Peyer's patch (tissue), 4 donors: ENCODE data around the gene CLASRP. TPM values are rescaled to one million over a fixed set of nuclear protein-coding genes. Genes with fewer than 3 reads are reported as not detected.

ENCODE experiments used
- DNase-seq, 3 donors: peaks; one replicate each; pipeline ENCODE4 v3.0.0-alpha.2; 2017 to 2019
- H3K27ac ChIP-seq, 4 donors: fragments of 200-600 bp; sonication (generic); one replicate each; pipeline ENCODE4 v1.5.1; 2016 to 2019
- H3K27me3 ChIP-seq, 2 donors: fragments of 200-600 bp; sonication (generic); one replicate each; pipeline ENCODE4 v1.5.1; 2019
- H3K36me3 ChIP-seq, 3 donors: fragments of 200-600 bp; sonication (generic); one replicate each; pipeline ENCODE4 v1.5.1; 2016 to 2019
- H3K4me1 ChIP-seq, 4 donors: fragments of 200-600 bp; sonication (generic); one replicate each; pipeline ENCODE4 v1.5.1; 2016 to 2019
- H3K4me3 ChIP-seq, 4 donors: fragments of 200-600 bp; sonication (generic); 1 replicate in 3 of 4; 2 replicates in 1 of 4; pipeline ENCODE4 v1.5.1; 2016 to 2019; ENCODE audit warnings: mild to moderate bottlenecking in 1 of 4
- H3K9me3 ChIP-seq, 4 donors: fragments of 200-600 bp; sonication (generic); one replicate each; pipeline ENCODE4 v1.5.1; 2016 to 2019; ENCODE audit warnings: mild to moderate bottlenecking in 1 of 4
- POLR2A ChIP-seq, 2 donors: fragments of 450-650 bp; IDR thresholded peaks; one replicate each; pipeline ENCODE4 v1.5.1; 2017; ENCODE audit warnings: antibody characterized with exemption in 2 of 2, mild to moderate bottlenecking in 2 of 2, moderate library complexity in 2 of 2
- total RNA-seq, 4 donors: library from RNA; depleted of rRNA; stranded (reverse); fragments of >200 nt; gene quantifications; one replicate each; pipeline ENCODE4 v1.1.0, GENCODE V29; 2016
- TF ChIP-seq, protein P1 (sequence below), 6 experiments: fragments of 450-650 bp in 4 of 6; fragments of 200-600 bp in 2 of 6; sonication (generic) in 1 of 6; IDR thresholded peaks; one replicate each; pipeline ENCODE4 v1.5.1; 2017 to 2019; ENCODE audit warnings: antibody characterized with exemption in 6 of 6, mild to moderate bottlenecking in 3 of 6, moderate library complexity in 1 of 6

Gene CLASRP
- total RNA-seq, 4 donors from 2014 or later, result 94.2 to 310 (median 147) TPM

DNA sequence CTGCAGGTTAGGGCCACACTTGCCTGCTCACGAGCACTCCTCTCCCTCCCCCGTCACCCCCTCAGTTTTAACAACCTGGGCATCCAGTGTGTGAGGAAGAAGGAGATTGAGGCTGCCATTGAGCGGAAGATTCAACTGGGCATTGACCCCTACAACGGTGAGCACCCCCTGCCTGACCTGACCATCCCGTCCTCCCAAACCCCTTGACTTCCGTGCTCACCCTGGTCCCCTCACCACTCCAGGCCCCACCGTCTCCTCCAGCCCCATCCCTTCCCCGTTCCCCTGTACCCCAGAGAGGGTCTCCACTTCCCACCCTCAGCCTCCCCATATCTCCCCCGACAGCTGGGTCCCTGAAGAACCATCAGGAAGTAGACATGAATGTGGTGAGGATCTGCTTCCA lies 13.6 kb upstream of the CLASRP start:
- no peak overlapping the region for H3K4me3 ChIP-seq
- H3K27me3 ChIP-seq, result no peaks in the 10 kb centered on the region
- H3K4me1 ChIP-seq, result no peaks in the 10 kb centered on the region
- no peak overlapping the region for H3K27ac ChIP-seq
- no peaks in the 10 kb centered on the region for H3K9me3 ChIP-seq
- no peak for DNase-seq
- no peak for TF ChIP-seq POLR2A (IDR thresholded peaks at IDR 0.05)
- TF ChIP-seq, protein P1, sequence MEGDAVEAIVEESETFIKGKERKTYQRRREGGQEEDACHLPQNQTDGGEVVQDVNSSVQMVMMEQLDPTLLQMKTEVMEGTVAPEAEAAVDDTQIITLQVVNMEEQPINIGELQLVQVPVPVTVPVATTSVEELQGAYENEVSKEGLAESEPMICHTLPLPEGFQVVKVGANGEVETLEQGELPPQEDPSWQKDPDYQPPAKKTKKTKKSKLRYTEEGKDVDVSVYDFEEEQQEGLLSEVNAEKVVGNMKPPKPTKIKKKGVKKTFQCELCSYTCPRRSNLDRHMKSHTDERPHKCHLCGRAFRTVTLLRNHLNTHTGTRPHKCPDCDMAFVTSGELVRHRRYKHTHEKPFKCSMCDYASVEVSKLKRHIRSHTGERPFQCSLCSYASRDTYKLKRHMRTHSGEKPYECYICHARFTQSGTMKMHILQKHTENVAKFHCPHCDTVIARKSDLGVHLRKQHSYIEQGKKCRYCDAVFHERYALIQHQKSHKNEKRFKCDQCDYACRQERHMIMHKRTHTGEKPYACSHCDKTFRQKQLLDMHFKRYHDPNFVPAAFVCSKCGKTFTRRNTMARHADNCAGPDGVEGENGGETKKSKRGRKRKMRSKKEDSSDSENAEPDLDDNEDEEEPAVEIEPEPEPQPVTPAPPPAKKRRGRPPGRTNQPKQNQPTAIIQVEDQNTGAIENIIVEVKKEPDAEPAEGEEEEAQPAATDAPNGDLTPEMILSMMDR (IDR thresholded peaks at IDR 0.05), result no peak
- peaks cover 0 to 52% (median 0%) of the 10 kb centered on the region in 3 donors for H3K36me3 ChIP-seq

DNA sequence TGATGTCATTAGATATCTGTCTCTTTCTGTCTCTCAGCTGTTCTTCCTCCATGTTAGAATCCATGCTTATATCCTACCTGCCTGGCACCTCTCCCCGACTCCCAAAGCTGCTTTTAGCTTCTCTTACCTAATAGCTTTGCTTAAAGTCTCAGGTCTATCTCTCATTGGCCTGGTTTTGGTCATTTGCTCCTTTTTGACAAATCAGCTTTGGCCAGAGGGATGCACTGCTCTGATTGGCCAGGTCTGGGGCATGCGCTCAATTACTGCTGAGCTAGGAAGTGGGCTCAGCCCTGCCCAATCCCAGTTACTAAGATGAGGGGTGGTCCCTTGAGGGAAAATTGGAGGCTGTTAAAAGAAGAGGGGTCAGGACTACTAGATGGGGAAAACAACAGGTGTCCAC lies 11.5 kb upstream of the CLASRP start:
- peaks cover 0 to 67% (median 0%) of the 10 kb centered on the region in 3 donors for H3K36me3 ChIP-seq
- H3K9me3 ChIP-seq, result no peaks in the 10 kb centered on the region
- no peak overlapping the region for H3K4me3 ChIP-seq
- H3K27ac ChIP-seq, result no peak overlapping the region
- H3K4me1 ChIP-seq, result no peaks in the 10 kb centered on the region
- TF ChIP-seq, protein P1 (IDR thresholded peaks at IDR 0.05), result no peak
- no peak for TF ChIP-seq POLR2A (IDR thresholded peaks at IDR 0.05)
- DNase-seq, result no peak
- H3K27me3 ChIP-seq, result no peaks in the 10 kb centered on the region

DNA sequence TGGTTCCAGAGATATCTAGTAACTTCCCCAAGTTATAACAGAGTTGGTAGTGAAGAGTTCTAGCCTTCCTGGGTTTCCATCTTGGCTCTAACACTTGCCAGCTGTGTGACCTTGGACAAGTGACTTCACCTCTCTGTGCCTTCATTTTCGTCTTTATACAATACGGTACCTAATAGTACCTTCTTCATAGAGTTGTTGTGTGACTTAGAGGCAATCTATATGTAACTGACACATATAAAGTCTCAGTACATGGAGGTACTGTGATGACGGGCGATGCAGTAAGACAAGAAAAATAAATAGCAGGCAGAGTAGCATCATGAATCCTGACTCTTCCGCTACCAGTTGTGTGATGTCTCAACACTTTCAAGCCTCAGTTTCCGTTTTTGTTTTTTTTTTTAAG lies 8.0 kb upstream of the CLASRP start:
- H3K4me1 ChIP-seq, result no peaks in the 10 kb centered on the region
- H3K27me3 ChIP-seq, result no peaks in the 10 kb centered on the region
- H3K36me3 ChIP-seq, result peaks cover 0 to 90% (median 0%) of the 10 kb centered on the region in 3 donors
- TF ChIP-seq POLR2A (IDR thresholded peaks at IDR 0.05), result no peak
- TF ChIP-seq, protein P1 (IDR thresholded peaks at IDR 0.05), result no peak
- no peak overlapping the region for H3K4me3 ChIP-seq
- no peak for DNase-seq
- no peak overlapping the region for H3K27ac ChIP-seq
- H3K9me3 ChIP-seq, result no peaks in the 10 kb centered on the region

DNA sequence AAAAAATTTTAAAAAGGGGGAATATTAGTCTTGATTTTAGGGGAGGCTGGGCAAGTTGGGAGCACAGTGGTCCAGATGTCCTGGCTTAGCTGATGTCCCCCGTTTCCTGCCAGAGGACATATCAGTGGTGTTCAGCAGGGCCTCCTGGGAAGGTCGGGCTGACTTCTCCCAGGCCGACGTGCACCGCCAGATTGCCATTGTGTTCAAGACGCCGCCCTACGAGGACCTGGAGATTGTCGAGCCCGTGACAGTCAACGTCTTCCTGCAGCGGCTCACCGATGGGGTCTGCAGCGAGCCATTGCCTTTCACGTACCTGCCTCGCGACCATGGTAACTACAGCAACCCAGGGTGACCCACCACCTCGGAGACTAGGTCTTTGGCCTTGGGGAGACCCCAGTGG lies 6.4 kb upstream of the CLASRP start:
- peaks cover 0 to 77% (median 0%) of the 10 kb centered on the region in 3 donors for H3K36me3 ChIP-seq
- no peaks in the 10 kb centered on the region for H3K4me1 ChIP-seq
- TF ChIP-seq, protein P1 (IDR thresholded peaks at IDR 0.05), result no peak
- TF ChIP-seq POLR2A (IDR thresholded peaks at IDR 0.05), result no peak
- no peak overlapping the region for H3K4me3 ChIP-seq
- no peaks in the 10 kb centered on the region for H3K27me3 ChIP-seq
- no peak overlapping the region for H3K27ac ChIP-seq
- no peak for DNase-seq
- no peaks in the 10 kb centered on the region for H3K9me3 ChIP-seq

DNA sequence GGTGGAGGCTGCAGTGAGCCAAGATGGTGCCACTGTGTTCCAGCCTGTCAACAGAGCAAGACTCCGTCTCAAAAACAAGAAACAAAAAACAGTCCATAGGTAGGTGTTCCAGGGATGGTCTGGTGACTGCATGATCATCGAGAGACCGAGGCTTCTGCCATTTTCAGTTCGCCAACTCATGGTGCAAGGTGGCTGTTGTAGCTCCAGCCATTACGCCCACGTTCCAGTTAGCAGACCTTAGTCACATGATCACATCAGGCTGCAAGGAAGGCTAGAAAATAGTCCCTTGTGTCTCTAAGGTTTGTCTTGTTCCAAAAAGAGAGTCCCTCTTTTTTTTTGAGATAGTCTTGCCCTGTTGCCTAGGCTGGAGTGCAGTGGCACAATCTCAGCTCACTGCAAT lies 3.1 kb upstream of the CLASRP start:
- no peak overlapping the region for H3K4me3 ChIP-seq
- H3K9me3 ChIP-seq, result no peaks in the 10 kb centered on the region
- H3K27me3 ChIP-seq, result no peaks in the 10 kb centered on the region
- peaks cover 0 to 14% (median 12%) of the 10 kb centered on the region in 4 donors for H3K4me1 ChIP-seq
- H3K27ac ChIP-seq, result no peak overlapping the region
- no peak for DNase-seq
- TF ChIP-seq POLR2A (IDR thresholded peaks at IDR 0.05), result no peak
- TF ChIP-seq, protein P1 (IDR thresholded peaks at IDR 0.05), result no peak
- peaks cover 0 to 51% (median 0%) of the 10 kb centered on the region in 3 donors for H3K36me3 ChIP-seq
